CD4-positive, alpha-beta T cell treated with Interferon gamma for 1 hour (primary cell): ENCODE measurements around the gene EOLA2.
A peak's percentile ranks its signal among the peaks of the same experiment; 100 is the strongest.
"Not testable (repeated sequence)": the region's sequence is repeated elsewhere in the genome, so short reads cannot be mapped to it uniquely, and the experiment has no call there.

Experiments used
- DNase-seq: peaks from one replicate; pipeline ENCODE4 v3.0.0-alpha.2; 2020

The EOLA2 gene

DNA sequence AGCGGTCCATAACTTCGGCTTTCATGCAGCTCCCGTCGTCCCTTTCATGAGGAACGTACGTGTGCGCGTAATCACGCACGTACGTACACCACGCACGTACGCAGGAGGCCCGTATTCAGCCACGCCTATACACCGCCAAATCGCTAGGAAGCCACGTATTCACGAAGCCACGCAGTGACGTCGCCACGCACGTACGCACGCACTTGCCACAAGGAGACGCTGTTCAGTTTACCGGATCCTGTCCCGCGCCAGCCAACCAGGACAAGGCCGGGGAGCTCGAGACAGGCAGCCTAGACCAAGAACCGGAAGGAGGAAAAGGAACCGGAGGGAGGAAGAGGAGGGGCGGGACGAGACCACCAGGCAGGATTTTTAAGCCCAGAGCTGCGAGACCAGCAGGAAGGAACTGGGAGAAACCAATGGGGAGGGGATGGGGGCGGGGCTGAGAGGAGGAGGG, at the start of gene EOLA2:
TSS of gene EOLA2 (minus strand) at position 65 of the 454 bp plus-strand sequence. CDS start 4,617 bp downstream, outside the sequence.
- peak; percentile 96 for DNase-seq

GRCh38 chrX:149987613-149988012, 49.3 kb upstream of the EOLA2 start:
- DNase-seq = no peak

- no peak for DNase-seq
Measured at GRCh38 chrX:149984411-149984810, 46.1 kb upstream of the EOLA2 start.

DNA sequence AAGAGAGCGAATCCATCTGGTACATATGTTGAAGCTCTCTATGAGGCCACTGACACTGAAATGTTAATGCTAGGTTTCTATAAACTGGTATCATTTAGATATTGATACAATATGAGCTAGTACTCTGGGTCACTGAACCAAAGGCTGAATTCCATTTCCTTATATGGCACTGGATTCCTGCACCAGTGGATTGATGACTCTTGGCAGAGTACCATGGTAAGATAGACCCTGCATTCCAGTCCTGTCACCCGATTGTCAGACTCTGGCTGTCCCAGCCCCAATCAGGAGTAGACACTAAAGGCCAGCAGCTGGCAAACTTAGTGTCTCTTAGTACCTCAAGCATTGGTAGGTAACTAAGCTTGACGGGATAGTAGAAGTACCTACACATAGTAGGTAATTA, 44.0 kb upstream of the EOLA2 start:
- no peak for DNase-seq

GRCh38 chrX:149979126-149979644, 40.9 kb upstream of the EOLA2 start:
- no peak for DNase-seq

GRCh38 chrX:149962859-149963757, 24.8 kb upstream of the EOLA2 start:
- DNase-seq = peak; percentile 5

- no peak for DNase-seq
Measured at GRCh38 chrX:149962010-149962409, 23.7 kb upstream of the EOLA2 start.

DNA sequence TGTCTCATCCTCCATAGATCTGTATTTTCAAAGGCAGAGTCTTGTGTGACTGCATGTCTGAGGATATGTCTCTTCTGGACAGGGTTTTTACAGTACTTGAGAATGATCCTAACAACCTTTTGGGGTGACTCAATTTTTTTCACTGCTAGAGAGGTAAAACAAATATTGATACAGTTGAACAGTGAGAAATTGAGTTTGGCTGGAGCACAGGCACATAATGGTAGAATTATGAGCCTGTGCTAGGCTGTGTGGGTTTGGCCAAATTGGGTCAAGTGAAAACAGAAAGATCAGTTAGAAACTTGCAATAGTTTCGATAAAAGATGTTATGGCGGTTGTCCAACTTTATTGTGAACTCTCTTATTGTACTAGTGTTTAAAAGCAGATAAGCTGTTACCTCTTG, 23.3 kb upstream of the EOLA2 start:
- no peak for DNase-seq

- DNase-seq = no peak
Measured at GRCh38 chrX:149950681-149951080, 12.4 kb upstream of the EOLA2 start.

DNA sequence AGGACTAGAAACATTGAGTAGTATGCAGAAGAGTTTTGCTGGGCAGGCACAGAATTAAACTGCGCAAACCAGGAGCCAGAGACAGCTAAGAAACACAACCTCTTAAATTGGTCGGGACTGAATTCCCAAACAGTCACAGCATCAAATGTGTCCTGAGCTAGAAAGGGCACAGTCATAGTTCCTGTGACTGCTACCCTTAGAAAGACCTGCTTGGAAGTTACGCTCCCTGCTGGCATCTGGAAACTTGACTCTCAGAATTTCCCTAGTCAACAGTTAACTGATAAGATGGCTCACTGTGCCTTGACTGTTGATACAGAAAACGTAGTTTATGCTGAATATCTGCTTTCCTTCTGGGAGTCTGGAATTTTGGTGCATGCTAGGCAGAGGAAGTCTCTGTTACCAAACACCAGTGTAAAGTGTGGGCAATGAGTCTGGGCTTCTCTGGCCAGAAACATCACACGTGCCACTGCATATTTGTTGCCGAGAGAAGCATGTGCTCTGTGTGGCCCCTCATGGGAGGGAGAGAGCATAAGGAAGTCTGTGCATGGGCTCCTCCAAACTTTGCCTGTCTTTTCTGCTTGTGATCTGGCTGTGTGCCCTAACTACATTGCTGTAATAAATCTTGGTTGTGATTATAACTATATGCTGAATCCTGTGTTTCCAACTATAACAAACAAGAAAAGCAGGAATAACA, 11.6 kb upstream of the EOLA2 start:
- DNase-seq = no peak

GRCh38 chrX:149948016-149948415, 9.7 kb upstream of the EOLA2 start:
- no peak for DNase-seq

DNA sequence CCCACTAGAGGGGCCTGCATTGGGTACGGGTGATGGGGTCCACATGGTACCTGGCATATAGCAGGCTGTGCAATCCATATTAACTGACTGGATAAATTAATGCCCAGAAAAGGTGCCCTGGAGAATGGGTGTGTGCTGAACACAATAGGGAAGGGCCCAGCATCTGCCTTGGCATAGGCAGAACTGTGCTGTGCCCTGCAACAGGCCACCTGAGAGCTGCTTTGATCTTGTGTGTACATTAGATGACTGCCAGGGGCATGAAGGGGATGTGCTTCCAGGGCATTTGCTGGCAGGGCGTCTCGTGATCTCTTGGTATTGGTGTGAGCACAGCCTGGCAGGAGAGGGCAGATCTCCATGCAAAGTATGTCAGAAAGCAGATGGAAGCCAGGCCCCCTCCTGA, 8.6 kb upstream of the EOLA2 start:
- not testable (repeated sequence) for DNase-seq

DNA sequence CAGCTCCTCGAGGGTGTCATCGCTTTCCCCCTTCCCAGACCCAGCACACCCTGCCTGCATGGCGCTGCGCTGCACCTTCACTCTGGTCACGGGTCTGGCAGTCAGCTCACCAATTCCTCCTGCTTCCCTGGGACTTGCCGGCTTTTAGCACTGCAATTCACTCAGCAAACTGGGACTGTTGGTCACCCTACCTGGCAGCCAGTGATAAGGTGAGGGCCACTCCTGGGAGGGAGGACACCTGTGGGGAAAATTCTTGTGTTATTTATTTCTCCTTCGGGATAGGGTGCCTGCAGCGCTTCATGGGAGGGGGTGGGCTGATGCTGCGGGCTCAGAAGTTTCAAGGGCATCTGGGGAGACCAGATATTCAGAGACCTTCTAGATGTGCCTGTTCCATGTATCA, 7.5 kb upstream of the EOLA2 start:
- not testable (repeated sequence) for DNase-seq

GRCh38 chrX:149945087-149945670, 6.9 kb upstream of the EOLA2 start:
- DNase-seq = not testable (repeated sequence)

DNA sequence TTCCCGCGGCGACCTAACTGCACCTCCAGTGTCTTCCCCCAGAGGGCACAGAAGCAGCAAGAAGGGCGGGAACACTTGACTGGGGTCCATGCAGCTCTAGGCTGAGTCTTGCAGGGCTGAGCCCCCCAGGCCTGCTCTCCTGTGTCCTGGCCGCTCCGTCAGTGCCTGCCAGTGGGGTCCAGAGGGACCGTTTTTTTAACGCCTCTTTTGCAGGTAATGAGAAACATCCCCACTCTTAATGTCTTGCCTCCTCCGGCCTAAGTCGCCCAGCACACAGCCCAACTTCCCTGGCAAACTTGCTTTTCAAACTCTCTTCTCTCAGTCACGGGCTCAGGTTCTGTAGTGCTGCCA, 2.4 kb upstream of the EOLA2 start:
- DNase-seq = not testable (repeated sequence)

DNA sequence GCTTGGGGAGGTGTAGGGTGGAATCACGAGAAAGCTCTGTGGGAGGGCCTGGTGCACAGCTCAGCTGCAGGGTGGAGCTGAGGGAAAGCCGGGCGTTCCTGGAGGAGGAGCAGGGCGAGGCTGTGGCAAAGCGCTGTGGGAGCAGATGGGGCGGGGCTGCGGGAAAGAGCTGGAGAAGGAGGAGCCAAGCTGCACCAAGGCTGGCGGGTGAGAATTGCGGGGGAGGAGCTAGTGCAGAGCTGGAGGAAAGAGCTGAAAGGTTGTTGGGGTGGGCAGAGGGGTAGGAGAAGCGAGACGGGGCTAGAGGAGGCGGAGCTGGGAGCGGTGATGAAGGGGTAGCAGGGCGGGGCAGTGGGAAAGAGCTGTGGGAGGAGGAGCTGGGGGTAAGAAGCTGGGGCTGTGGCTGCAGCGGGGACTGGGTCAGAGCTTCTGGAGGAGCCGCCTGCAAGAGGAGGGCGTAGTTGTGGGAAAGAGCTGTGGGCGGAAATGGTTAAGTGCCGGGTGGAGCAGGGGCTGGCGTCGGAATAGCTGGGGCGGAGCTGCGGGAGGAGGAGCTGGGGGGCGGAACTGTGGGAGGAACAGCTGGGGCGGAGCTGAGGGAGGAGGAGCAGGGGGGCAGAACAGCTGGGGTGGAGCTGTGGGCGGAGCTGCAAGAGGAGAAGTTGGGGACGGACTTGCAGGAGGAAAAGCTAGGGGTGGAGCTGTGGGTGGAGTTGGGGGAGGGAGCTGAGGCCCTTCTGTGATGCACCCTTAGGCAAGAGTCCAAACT, 1.8 kb upstream of the EOLA2 start:
- DNase-seq = peak; percentile 96

DNA sequence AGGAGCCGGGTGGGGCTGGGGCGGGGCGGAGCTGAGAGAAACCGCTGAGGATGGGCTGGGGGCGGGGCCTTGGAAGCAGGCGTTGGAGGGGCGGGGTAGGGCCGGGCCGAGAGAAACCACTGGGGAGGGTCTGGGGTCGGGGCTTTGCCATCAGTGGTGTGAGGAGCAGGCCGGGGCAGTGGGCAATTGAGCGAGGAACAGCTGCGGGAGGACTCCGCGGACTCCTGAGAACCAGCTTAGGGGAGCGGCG, 1.3 kb upstream of the EOLA2 start:
- no peak for DNase-seq

- peak; percentile 93 for DNase-seq
Measured at GRCh38 chrX:149938881-149939654, 777 bp upstream of the EOLA2 start.

DNA sequence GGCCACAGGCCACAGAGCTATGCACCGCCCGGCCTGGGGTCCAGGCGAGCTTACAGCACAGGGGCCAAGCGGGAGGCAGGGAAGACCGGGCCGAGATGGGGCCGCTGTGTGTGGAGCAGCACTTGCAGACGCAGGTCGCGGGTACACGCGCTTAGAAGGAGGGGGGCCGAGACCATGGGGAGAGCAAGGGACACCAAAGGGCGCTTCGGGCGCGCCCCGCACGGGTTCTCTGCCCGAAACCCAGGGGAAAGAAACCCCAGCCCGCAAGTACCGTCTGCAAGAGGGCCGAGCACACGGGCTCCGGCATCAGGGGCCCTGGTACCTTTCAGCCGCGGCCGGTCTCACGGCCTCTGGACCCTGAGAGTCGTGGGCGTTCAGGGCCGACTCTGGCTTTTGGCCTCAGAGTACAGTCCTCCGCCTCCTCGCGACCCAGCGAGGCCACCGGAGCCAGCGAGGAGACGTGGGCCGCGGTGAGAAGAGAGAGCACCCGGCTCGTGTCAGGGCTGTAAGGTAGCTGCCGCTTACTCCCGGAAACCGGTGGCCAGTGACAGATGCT, 342 bp downstream of the EOLA2 start:
- DNase-seq = no peak

DNA sequence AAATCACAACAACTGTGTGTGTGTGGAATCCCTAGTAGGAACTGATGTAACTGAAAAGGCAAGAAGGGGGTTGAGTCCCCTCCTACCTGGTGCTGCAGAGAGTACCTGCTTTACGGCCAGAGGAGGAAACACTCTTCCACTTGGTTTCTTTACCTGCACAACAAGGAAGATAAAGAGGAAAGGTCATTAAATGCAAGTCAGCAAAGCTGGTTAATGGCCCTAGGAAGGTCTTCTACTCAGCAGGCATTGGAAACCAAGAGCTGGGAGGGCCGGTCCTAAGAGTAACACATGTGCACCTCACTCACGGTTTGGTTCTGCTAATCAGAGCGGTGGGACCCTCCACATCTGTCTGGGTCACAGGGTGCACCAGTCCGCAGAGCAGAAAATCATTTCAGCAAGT, 963 bp downstream of the EOLA2 start:
- DNase-seq = not testable (repeated sequence)

GRCh38 chrX:149933547-149933946, 4.7 kb downstream of the EOLA2 start:
- DNase-seq = not testable (repeated sequence)

DNA sequence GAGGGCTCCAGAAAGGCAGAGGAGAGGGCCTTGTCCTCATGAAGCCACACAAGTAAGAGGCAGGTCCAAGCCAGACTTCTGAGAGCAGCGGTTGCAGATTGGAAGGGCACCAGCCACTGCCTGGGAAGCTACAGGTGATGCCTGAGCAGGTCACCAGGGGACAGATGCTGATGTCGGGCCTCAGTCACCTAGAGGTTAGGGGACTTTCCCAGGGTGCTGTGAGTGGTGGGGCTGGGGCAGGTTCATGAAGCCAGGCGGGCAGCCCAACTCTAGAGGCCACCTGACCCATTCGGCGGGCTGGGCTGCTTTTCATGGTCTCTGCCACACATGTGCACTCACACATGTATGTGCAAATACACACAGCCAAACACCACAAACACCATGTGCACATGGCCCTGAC, 5.3 kb downstream of the EOLA2 start:
- DNase-seq = not testable (repeated sequence)
